GM19463 (cell line): Measurements from ENCODE around the gene SRSF4.

ENCODE experiments used
- ATAC-seq: cut with Tn5 transposase; IDR thresholded peaks from one replicate; pipeline ENCODE4 v1.9.1; 2021; ENCODE audit warnings: mild to moderate bottlenecking, moderate library complexity; ENCODE audit not compliant: unreplicated experiment

The SRSF4 gene

DNA sequence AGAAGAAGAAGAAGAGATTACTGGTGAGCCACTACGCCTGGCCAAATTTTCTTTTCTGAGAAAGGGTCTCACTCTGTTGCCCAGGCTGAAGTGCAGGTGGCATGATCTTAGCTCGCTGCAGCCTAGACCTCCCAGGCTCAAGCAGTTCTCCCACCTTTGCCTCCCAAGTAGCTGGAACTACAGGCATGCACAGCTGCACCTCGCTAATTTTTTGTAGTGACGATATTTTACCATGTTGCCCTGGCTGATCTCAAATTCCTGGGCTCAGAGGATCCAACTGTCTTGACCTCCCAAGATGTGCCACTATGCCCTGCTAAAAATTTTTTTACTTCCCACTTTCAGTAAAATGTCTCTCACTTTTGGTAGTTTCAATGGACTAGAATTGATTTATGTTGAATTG is 82.4 kb downstream of the SRSF4 start:
- ATAC-seq = no peak
